T-helper 9 cell (primary cell): ENCODE measurements around the gene HIPK3.
"Not testable (repeated sequence)": the region's sequence is repeated elsewhere in the genome, so short reads cannot be mapped to it uniquely, and the experiment has no call there.

Source experiments
- DNase-seq: peaks from one replicate; pipeline ENCODE4 v3.0.0-alpha.2; 2020

The HIPK3 gene

DNA sequence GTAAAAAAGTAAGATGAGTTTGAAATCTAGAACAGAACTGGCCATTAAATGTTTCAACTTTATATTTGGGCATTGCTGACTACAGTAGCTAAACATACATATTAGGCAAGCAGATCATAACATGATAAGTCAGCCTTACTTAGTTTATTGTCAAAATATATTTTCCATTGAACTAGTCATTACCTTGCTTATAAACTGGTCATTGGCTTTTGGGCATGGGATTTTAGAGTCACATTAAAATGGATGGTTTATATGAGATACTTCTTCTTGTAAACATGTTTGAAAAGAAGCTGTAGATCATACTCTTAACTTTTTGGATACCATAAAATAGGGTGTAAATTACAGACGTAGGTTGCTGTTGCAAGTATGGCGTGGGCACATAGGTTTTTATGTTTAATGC lies 2.7 kb downstream of the HIPK3 start:
- no peak for DNase-seq

DNA sequence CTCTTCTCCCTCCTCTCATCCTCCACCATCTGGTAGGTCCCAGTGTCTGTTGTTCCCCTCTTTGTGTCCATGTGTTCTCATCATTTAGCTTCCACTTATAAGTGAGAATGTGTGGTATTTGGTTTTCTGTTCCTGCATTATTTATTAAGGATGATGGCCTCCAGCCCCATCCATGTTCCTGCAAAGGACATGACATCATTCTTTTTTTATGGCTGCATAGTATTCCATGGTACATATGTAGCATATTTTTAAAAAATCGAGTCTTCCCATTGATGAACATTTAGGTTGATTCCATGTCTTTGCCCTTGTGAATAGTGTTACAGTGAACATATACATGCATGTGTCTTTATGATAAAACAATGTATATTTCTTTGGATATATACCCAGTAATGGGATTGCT lies 4.2 kb downstream of the HIPK3 start:
- DNase-seq = not testable (repeated sequence)

GRCh38 chr11:33262011-33262645 lies 4.9 kb downstream of the HIPK3 start:
- no peak for DNase-seq

GRCh38 chr11:33263549-33263948 lies 6.4 kb downstream of the HIPK3 start:
- no peak for DNase-seq

DNA sequence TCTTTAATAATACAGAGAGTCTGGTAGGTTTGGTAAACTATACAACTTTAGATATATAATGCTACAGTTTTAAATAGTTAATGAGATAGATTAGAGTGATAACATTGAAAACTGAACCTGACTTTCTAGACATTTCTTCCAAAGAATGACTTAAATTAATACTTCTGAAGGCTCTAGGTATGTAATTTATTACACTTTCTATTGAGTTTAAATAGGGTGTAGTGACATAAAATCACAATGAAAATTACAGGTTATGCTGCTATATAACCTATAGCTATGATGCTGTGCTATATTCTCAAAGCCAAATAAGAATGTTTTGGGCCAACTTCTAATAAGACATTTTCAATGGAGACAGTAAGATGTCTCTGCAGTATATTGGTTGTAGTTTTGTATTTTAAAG lies 7.7 kb downstream of the HIPK3 start:
- no peak for DNase-seq

DNA sequence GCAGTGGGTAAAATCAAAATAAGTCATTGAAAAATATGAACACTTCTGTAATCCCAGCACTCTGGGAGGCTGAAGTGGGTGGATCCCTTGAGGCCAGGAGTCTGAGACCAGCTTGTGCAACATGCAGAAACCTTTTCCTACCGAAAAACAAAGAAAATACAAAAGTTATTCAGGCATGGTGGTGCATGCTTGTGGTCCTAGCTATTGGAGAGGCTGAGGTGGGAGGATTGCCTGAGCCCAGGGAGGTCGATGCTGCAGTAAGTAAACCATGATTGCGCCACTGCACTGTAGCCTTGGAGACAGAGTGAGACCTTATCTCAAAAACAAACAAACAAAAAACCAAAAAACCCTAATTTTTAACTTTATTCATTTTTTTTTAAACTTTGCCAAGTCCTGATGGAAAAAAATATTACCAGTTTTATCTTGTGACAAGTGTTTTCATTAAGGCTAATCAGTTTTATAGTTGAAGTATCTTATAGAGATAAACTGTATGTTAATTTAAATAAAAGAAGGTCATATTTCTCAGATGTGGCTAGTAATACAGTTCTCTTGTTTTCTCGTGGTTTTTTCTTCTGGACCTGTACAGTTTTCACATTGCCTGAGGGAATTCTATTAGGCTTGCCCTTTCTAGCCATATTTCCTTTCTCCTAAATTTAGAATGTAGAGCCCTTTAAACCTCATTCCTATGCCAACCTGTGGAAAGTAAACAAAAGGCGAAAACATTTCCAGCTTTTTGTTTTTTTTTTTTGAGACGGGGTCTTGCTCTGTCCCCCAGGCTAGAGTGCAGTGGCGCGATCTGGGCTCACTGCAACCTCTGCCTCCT lies 9.4 kb downstream of the HIPK3 start:
- no peak for DNase-seq

DNA sequence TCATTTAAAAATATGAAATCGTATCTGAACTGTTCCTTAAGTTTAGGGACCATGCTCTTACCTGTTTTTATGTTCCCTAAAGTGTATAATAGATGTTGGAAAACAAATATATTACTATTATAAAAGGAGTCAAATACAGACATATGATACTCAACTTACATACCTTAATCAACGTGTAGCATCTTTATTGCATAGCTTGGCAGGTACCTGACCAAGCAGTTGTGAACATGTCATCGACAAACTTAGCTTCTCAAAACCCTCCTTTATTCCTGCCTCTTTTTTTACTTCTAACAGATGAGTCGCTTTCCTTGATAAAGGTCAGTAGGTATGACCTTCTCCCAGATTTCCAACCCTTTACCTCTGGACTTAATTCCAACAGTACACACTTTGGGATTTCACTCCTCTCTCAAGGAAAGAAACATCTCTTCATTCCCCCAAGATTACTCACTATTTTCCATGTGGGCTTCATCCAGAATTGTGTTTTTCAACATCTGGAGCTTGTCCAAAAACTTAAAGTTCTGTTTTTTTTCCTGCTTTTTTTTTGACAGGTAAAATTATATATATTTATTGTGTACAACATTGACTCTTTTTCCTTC lies 11.9 kb downstream of the HIPK3 start:
- no peak for DNase-seq

DNA sequence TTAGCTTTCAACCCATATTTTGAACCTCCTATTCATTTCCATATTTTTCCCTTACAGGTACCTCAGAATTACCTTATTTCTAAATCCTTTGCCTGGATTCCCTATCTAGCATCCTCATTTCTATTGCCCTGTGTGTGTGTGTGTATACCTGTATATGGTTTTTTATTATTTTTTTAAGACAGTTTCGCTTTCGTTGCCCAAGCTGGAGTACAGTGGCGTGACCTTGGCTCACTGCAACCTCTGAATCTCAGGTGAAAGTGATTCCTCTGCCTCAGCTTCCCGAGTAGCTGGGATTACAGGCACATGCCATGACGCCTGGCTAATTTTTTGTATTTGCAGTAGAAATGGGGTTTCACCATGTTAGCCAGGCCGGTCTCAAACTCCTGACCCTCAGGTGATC lies 12.6 kb downstream of the HIPK3 start:
- DNase-seq = no peak

- DNase-seq = no peak
Observed at GRCh38 chr11:33271059-33271458, 13.9 kb downstream of the HIPK3 start.

- no peak for DNase-seq
Observed at GRCh38 chr11:33272338-33273107, 15.3 kb downstream of the HIPK3 start.

DNA sequence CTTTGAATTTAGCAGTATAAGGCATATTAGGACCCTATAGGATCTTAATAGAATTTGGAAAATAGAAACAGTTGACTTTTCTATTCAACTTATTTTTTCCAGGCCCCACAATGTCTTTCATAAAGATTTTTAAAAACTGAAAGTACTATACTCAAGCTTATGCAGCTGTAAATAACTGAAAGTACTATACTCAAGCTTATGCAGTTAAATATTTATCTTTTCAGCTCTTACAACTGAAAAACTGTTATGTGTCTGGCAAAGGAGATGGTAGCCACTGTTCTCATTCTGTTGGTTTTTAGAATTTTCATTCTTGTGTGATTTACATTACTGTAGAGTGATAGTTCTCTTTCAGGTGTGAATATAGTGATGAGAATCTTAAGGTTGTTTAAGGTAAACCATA lies 16.5 kb downstream of the HIPK3 start:
- DNase-seq = no peak

DNA sequence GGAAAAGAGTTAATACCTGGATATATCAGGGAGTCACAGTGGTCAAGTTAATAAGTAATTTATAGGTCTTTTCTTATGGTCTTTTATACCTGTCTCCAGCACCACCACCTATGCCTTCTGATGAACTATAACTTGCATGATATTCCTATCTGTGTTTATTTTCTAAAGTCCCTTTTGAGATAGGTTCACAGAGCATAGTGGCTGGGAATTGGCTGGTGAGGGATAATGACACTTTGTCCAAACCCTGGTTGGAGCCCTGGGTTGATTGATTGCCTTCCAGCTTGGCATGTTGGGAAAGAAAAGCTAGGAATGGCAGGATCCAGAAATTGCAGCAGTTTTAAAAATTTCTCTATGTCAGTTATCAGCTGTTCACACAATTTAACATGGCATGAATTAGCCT lies 23.2 kb downstream of the HIPK3 start:
- DNase-seq = no peak

DNA sequence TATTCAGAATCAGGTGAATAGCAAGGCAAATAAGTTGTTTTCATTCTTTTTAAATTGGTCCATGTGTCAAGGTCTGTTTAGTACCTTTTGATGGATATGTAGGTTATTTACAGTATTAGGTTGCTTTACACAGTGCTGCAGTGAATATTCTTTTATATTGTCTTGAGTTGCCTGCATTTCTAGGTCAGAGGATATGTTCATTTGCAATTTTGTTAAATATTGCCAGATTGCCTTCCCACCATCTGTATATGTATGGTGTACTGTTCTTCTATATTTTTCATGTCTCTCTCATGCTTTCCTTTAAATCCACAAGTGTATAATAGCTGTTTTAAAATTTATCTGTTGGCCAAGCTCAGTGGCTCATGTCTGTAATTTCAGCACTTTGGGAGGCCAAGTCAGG lies 24.6 kb downstream of the HIPK3 start:
- no peak for DNase-seq

DNA sequence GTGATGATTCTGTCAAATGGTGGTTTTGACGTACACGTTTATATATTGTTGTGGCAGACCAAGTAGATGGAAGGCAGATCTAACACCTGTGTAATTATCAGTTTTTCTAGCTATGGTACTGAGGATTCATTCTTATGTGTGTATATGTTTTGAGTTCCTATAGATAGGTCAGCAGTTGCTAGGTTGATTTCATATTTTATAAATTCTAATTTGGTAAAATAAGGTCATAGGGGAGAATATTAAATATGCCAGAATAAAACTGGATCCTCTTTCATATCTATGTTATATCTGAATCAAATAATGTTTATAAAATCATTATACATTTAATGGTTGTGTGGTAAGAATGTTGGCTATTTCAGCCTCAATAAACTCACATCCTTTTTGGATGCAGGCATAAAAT lies 27.6 kb downstream of the HIPK3 start:
- DNase-seq = no peak

- no peak for DNase-seq
Observed at GRCh38 chr11:33290319-33290718, 33.1 kb downstream of the HIPK3 start.

DNA sequence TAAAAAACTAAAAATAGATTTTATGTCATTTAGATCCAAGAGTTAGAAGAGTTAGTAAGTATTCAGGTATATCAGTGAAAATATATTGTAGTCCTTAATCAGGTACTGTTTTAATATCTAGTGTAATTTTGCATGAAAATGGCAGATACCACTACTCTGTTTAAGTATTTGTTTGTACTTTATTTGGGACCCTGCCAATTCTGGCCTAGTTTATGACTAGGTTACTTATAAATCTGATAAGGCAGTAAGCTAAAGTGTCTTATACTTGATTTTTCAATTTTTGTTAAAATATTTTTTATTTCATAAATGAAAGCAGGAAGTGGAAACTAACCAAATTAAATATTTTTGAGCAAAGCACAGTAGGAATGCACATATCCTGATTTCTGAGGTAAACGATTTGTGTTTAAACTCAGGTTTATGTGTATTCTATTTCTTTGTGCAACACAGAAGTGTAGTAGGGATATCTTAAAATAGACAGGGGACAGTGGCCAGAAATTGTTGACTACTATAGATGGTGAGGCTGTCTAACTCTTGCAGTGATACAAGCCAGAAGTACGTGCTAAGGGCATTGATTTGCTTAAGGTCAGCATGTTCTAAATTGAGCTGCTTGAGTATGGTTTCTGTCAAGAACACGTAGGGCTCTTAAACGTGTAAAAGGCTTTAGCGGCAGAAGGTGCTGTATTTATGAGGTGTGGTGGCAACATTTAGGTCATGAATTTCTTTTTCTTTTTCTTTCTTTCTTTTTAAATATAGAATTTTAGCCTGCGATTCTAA lies 34.0 kb downstream of the HIPK3 start:
- no peak for DNase-seq

DNA sequence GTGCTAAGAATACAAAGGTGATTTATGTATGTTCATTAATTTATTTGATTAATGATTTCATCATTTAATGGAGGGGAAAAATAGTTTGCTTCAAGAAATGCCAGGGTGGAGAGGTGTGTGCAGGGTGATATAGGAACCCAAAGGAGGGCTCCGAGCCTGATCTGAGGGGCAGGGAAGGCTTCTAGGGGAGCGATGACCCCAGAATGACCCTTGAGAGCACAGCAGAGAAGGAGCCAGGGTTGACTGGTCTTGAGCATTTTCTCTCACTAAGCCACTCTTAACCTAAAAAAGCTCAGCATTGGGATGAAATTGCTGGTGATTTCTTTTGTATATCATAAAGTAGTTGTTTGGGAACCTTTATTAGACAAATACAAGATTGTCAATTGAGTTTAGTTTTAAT lies 35.1 kb downstream of the HIPK3 start:
- DNase-seq = no peak

DNA sequence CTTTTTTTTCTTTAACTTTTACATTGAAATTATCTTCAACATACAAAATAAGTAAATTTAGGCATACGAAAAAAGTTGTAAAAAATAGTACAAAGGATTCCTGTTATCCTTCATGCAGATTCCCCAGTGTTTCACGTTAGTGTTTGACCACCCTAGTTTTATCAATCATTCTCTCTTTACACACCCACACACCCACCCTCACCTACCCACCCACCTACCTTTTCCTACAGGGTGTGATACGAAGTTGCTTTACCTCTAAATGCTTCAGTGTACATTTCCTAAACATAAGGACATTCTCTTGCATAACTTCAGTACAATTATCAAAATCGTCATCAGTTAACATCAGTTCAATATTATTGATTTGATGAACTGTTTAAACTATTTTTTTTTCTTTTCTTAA lies 37.0 kb downstream of the HIPK3 start:
- DNase-seq = no peak

DNA sequence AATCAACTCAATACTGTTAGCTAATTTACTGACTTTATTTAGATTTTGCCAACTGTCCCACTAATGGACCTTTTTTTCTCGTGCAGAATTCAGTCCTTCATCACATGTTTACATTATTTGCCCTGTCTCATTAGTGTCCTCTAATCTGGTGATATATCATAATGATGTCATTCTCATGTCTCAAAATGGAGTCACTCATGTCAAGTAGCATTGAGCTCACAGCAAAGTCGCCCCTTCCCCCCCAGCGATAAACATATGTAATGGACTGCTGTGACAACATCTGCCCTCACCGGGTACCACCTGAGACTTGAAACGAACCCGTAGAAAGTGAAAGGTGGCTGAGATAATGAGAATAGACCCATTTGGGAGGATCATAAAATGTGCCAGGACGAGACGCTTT lies 37.6 kb downstream of the HIPK3 start:
- no peak for DNase-seq

DNA sequence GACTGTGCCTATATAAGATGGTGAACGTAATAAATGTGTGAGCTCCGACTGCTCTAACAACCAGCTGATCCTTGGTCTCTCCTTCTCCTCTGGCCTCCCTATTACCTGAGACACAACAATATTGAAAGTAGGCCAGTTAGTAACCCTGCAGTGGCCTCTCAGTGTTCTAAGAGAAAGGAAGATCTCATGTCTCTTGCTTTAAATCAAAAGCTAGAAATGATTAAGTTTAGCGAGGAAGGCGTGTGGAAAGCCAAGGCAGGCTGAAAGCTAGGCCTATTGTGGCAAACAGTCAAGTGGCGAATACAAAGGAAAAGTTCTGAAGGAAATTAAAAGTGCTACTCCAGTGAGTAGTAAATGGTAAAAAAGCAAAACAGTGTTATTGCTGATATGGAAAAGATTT lies 39.5 kb downstream of the HIPK3 start:
- no peak for DNase-seq

GRCh38 chr11:33303541-33303940 lies 46.4 kb downstream of the HIPK3 start:
- DNase-seq = no peak

DNA sequence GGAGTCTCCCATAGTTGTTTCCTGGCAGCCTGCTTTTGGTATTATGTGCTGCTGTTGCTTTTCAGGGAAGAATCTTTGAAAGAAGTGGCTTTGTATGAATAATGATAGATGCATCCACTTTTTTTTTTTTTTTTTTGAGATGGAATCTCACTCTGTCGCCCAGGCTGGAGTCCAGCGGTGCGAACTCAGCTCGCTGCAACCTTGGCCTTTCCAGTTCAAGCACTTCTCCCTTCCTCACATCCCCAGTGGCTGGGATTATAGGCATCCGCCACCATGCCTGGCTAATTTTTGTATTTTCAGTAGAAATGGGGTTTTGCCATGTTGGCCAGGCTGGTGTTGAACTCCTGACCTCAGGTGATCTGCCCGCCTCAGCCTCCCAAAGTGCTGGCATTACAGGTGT lies 49.6 kb downstream of the HIPK3 start:
- DNase-seq = not testable (repeated sequence)

- no peak for DNase-seq
Observed at GRCh38 chr11:33307984-33308383, 50.8 kb downstream of the HIPK3 start.
